Type B pancreatic cell (in vitro differentiated cells): ENCODE results near the gene METTL27. TPM values are rescaled to one million over a fixed set of nuclear protein-coding genes. Genes with fewer than 3 reads are reported as not detected.
"Not testable (repeated sequence)": the region's sequence is repeated elsewhere in the genome, so short reads cannot be mapped to it uniquely, and the experiment has no call there.

Source experiments
- DNase-seq: peaks from one replicate; pipeline ENCODE4 v3.0.0; 2021; ENCODE audit warnings: mixed read lengths; ENCODE audit not compliant: unreplicated experiment; ENCODE audit errors: extremely low spot score
- H3K27ac Mint-ChIP-seq: 2 replicates; pipeline ENCODE4 v1.8.0; 2021; ENCODE audit warnings: mild to moderate bottlenecking, mixed read lengths
- H3K27me3 Mint-ChIP-seq: 2 replicates; pipeline ENCODE4 v1.8.0; 2021; ENCODE audit warnings: mixed read lengths
- H3K36me3 Mint-ChIP-seq: 2 replicates; pipeline ENCODE4 v1.8.0; 2021; ENCODE audit warnings: mixed read lengths
- H3K4me1 Mint-ChIP-seq: one replicate; pipeline ENCODE4 v1.8.0; 2021; ENCODE audit warnings: mixed read lengths; ENCODE audit not compliant: unreplicated experiment
- H3K4me3 Mint-ChIP-seq: 2 replicates; pipeline ENCODE4 v1.8.0; 2021; ENCODE audit warnings: mild to moderate bottlenecking, mixed read lengths
- H3K9me3 Mint-ChIP-seq: 2 replicates; pipeline ENCODE4 v1.8.0; 2021; ENCODE audit warnings: mixed read lengths
- CTCF ChIP-seq: fragments of 200-600 bp; sonication (generic); conservative IDR thresholded peaks from 2 replicates; pipeline ENCODE4 v1.5.0; 2021; ENCODE audit warnings: antibody characterized with exemption, mild to moderate bottlenecking
- total RNA-seq: library from RNA; stranded (reverse); gene quantifications from 2 replicates; pipeline ENCODE4 v1.2.1, GENCODE V29; 2021; ENCODE audit warnings: low replicate concordance

The METTL27 gene
- total RNA-seq, 1 donor from 2014 or later: 11.5 TPM

GRCh38 chr7:73799282-73800141, 42.8 kb downstream of the METTL27 start:
- TF ChIP-seq CTCF: no peak
- H3K27me3 Mint-ChIP-seq: peaks cover 4% of the 10 kb centered on the region
- H3K36me3 Mint-ChIP-seq: no peaks in the 10 kb centered on the region
- peaks cover 5% of the 10 kb centered on the region for H3K4me1 Mint-ChIP-seq
- peak overlapping the region; percentile 75 for H3K27ac Mint-ChIP-seq
- DNase-seq: no peak
- H3K9me3 Mint-ChIP-seq: no peaks in the 10 kb centered on the region
- no peak overlapping the region for H3K4me3 Mint-ChIP-seq

DNA sequence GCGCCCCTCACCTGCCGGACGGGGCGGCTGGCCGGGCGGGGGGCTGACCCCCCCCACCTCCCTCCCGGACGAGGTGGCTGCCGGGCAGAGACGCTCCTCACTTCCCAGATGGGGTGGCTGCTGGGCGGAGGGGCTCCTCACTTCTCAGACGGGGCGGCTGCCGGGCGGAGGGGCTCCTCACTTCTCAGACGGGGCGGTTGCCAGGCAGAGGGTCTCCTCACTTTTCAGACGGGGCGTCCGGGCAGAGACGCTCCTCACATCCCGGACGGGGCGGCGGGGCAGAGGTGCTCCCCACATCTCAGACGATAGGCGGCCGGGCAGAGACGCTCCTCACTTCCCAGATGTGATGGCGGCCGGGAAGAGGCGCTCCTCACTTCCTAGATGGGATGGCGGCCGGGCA, 45.1 kb downstream of the METTL27 start:
- not testable (repeated sequence) for H3K9me3 Mint-ChIP-seq, DNase-seq, H3K27me3 Mint-ChIP-seq, H3K36me3 Mint-ChIP-seq, H3K4me3 Mint-ChIP-seq, H3K27ac Mint-ChIP-seq
- peaks cover 14% of the 10 kb centered on the region for H3K4me1 Mint-ChIP-seq

DNA sequence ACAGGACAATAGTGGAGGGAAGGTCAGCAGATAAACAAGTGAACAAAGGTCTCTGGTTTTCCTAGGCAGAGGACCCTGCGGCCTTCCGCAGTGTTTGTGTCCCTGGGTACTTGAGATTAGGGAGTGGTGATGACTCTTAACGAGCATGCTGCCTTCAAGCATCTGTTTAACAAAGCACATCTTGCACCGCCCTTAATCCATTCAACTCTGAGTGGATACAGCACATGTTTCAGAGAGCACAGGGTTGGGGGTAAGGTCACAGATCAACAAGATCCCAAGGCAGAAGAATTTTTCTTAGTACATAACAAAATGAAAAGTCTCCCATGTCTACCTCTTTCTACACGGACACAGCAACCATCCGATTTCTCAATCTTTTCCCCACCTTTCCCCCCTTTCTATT, 45.7 kb downstream of the METTL27 start:
- H3K4me1 Mint-ChIP-seq: peaks cover 14% of the 10 kb centered on the region
- not testable (repeated sequence) for H3K36me3 Mint-ChIP-seq, H3K9me3 Mint-ChIP-seq, H3K27ac Mint-ChIP-seq, DNase-seq, H3K27me3 Mint-ChIP-seq, H3K4me3 Mint-ChIP-seq

- H3K9me3 Mint-ChIP-seq, H3K27me3 Mint-ChIP-seq, H3K4me3 Mint-ChIP-seq, H3K36me3 Mint-ChIP-seq, DNase-seq, H3K27ac Mint-ChIP-seq: not testable (repeated sequence)
- H3K4me1 Mint-ChIP-seq: peaks cover 14% of the 10 kb centered on the region
Measured at GRCh38 chr7:73795188-73795587, 47.1 kb downstream of the METTL27 start.

GRCh38 chr7:73791170-73791690, 51.1 kb downstream of the METTL27 start:
- DNase-seq, H3K27ac Mint-ChIP-seq, H3K4me3 Mint-ChIP-seq, H3K9me3 Mint-ChIP-seq, H3K27me3 Mint-ChIP-seq, H3K36me3 Mint-ChIP-seq: not testable (repeated sequence)
- H3K4me1 Mint-ChIP-seq: peaks cover 10% of the 10 kb centered on the region

DNA sequence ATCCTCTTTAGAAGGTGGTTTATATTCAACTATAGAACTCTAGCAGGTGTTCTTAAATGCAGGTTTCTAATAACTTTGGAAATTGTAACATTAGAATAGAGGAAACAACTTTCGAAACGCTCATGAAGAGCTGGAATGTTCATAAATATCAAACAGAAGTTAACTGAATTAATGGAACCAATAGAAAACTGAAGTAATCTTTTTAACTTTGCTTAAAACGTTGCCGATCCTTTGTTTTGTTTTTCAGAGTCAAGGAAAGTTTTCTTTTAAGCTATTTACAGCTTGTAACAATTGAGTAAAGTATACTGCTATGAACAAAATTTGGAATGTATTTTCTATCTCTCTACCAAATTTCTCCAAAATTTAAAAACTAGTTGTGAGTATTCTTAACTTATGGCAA, 53.3 kb downstream of the METTL27 start:
- Mint-ChIP-seq H3K9me3 (peaks cover 3% of the 10 kb centered on the region), H3K36me3 (no peaks in the 10 kb centered on the region), H3K4me3 (no peak overlapping the region), H3K27me3 (no peaks in the 10 kb centered on the region), H3K27ac (no peak overlapping the region), H3K4me1 (peaks cover 10% of the 10 kb centered on the region)
- no peak for TF ChIP-seq CTCF
- no peak for DNase-seq

DNA sequence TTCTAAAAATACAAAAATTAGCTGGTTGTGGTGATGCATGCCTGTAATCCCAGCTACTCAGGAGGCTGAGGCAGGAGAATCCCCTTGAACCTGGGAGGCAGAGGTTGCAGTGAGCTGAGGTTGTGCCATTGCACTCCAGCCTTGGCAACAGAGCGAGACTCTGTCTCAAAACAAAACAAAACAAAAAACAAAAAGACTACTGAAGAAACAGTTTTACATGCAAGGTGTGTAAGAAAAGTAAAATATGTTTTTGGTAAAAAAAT, 54.6 kb downstream of the METTL27 start:
- not testable (repeated sequence) for H3K4me3 Mint-ChIP-seq, DNase-seq, H3K9me3 Mint-ChIP-seq, H3K36me3 Mint-ChIP-seq, H3K27ac Mint-ChIP-seq, H3K27me3 Mint-ChIP-seq, H3K4me1 Mint-ChIP-seq

DNA sequence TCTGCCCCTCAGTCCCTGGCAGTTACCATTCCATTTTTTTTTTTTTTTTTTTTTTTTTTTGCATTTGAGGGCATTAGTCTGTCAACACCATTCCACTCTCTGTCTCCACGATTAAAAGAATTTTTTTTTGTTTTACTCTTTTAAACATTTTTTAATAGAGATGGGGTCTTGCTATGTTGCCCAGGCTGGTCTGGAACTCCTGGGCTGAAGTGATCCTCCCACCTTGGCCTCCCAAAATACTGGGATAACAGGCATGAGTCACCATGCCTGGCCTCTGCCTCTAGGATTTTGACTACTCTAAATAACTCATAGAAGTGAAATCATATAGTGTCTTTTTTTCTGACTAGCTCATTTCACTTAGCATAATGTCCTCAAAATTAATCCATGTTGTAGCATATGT, 55.7 kb downstream of the METTL27 start:
- no peak for DNase-seq
- H3K27ac Mint-ChIP-seq: no peak overlapping the region
- H3K27me3 Mint-ChIP-seq: no peaks in the 10 kb centered on the region
- no peaks in the 10 kb centered on the region for H3K4me1 Mint-ChIP-seq
- H3K9me3 Mint-ChIP-seq: peaks cover 3% of the 10 kb centered on the region
- no peak for TF ChIP-seq CTCF
- H3K4me3 Mint-ChIP-seq: no peak overlapping the region
- no peaks in the 10 kb centered on the region for H3K36me3 Mint-ChIP-seq

Other genes starting within 250 kb of the METTL27 start
- 27.8 and 35.6 TPM in 2 replicates for gene MLXIPL, start 218.0 kb downstream of the METTL27 start, total RNA-seq
- gene VPS37D, start 174.7 kb downstream of the METTL27 start, total RNA-seq: 3.8 and 12.9 TPM in 2 replicates
- gene DNAJC30, start 159.1 kb downstream of the METTL27 start, total RNA-seq: 14.7 and 15.0 TPM in 2 replicates
- 65.8 and 68.4 TPM in 2 replicates for gene BUD23, start 158.9 kb downstream of the METTL27 start, total RNA-seq
- 27.3 and 35.1 TPM in 2 replicates for gene STX1A, start 122.8 kb downstream of the METTL27 start, total RNA-seq
- 43.9 and 104 TPM in 2 replicates for gene ABHD11, start 103.7 kb downstream of the METTL27 start, total RNA-seq
- gene CLDN3, start 72.2 kb downstream of the METTL27 start, total RNA-seq: 13.6 and 41.7 TPM in 2 replicates
- gene CLDN4, start 11.5 kb downstream of the METTL27 start, total RNA-seq: 223 and 787 TPM in 2 replicates
- 0.57 TPM in 1 of 2 replicates, not detected in the other for gene TMEM270, start 18.6 kb upstream of the METTL27 start, total RNA-seq
- 8.8 TPM in 1 of 2 replicates, not detected in the other for gene ELN, start 185.7 kb upstream of the METTL27 start, total RNA-seq
- gene LIMK1, start 241.3 kb upstream of the METTL27 start, total RNA-seq: 34.6 and 46.6 TPM in 2 replicates